Measurements from ENCODE around the gene MLLT1. TPM values are rescaled to one million over a fixed set of nuclear protein-coding genes. Genes with fewer than 3 reads are reported as not detected.

MLLT1 gene
- total RNA-seq, 1 donor from 2014 or later = 106 TPM

- no peak for TF ChIP-seq CTCF (IDR thresholded peaks at IDR 0.05; ENCODE audit: unreplicated experiment)
Measured at GRCh38 chr19:6279620-6279930, 200 bp downstream of the MLLT1 start.

GRCh38 chr19:6278740-6279619, 795 bp downstream of the MLLT1 start:
- Mint-ChIP-seq H3K4me1 (ENCODE audit: low read depth) (peaks cover 47% of the 10 kb centered on the region), H3K27ac (peak overlapping the region; percentile 96), H3K9me3 (ENCODE audit: low read depth) (no peaks in the 10 kb centered on the region), H3K4me3 (ENCODE audit: low read depth) (peak overlapping the region; percentile 94), H3K36me3 (ENCODE audit: insufficient read depth) (peaks cover 2% of the 10 kb centered on the region), H3K27me3 (no peaks in the 10 kb centered on the region)
- DNase-seq (ENCODE audit: low spot score, unreplicated experiment) = no peak
- no peak for TF ChIP-seq CTCF (IDR thresholded peaks at IDR 0.05; ENCODE audit: unreplicated experiment)

More at GRCh38 chr19:6279620-6279930, 200 bp downstream of the MLLT1 start:
- H3K4me1 Mint-ChIP-seq (ENCODE audit: low read depth) = peaks cover 41% of the 10 kb centered on the region
- peaks cover 2% of the 10 kb centered on the region for H3K36me3 Mint-ChIP-seq (ENCODE audit: insufficient read depth)
- H3K27me3 Mint-ChIP-seq = no peaks in the 10 kb centered on the region
- H3K27ac Mint-ChIP-seq = no peak overlapping the region
- no peak for DNase-seq (ENCODE audit: low spot score, unreplicated experiment)
- H3K4me3 Mint-ChIP-seq (ENCODE audit: low read depth) = peak overlapping the region; percentile 46
- no peaks in the 10 kb centered on the region for H3K9me3 Mint-ChIP-seq (ENCODE audit: low read depth)

- Mint-ChIP-seq H3K4me1 (ENCODE audit: low read depth) (peaks cover 55% of the 10 kb centered on the region), H3K36me3 (ENCODE audit: insufficient read depth) (peaks cover 2% of the 10 kb centered on the region), H3K27ac (peak overlapping the region; percentile 59), H3K9me3 (ENCODE audit: low read depth) (no peaks in the 10 kb centered on the region), H3K27me3 (no peaks in the 10 kb centered on the region), H3K4me3 (ENCODE audit: low read depth) (peak overlapping the region; percentile 94)
- no peak for DNase-seq (ENCODE audit: low spot score, unreplicated experiment)
- no peak for TF ChIP-seq CTCF (IDR thresholded peaks at IDR 0.05; ENCODE audit: unreplicated experiment)
Measured at GRCh38 chr19:6278051-6278450, 1.7 kb downstream of the MLLT1 start.

- no peaks in the 10 kb centered on the region for H3K9me3 Mint-ChIP-seq (ENCODE audit: low read depth)
- DNase-seq (ENCODE audit: low spot score, unreplicated experiment) = no peak
- TF ChIP-seq CTCF (IDR thresholded peaks at IDR 0.05; ENCODE audit: unreplicated experiment) = no peak
- H3K4me1 Mint-ChIP-seq (ENCODE audit: low read depth) = peaks cover 71% of the 10 kb centered on the region
- no peaks in the 10 kb centered on the region for H3K27me3 Mint-ChIP-seq
- peaks cover 2% of the 10 kb centered on the region for H3K36me3 Mint-ChIP-seq (ENCODE audit: insufficient read depth)
- peak overlapping the region; percentile 57 for H3K27ac Mint-ChIP-seq
- H3K4me3 Mint-ChIP-seq (ENCODE audit: low read depth) = peak overlapping the region; percentile 7
Measured at GRCh38 chr19:6276447-6276846, 3.3 kb downstream of the MLLT1 start.

GRCh38 chr19:6275170-6275744, 4.5 kb downstream of the MLLT1 start:
- H3K4me1 Mint-ChIP-seq (ENCODE audit: low read depth) = peaks cover 79% of the 10 kb centered on the region
- no peak for DNase-seq (ENCODE audit: low spot score, unreplicated experiment)

More at GRCh38 chr19:6275170-6275744, 4.5 kb downstream of the MLLT1 start:
- Mint-ChIP-seq H3K4me3 (ENCODE audit: low read depth) (no peak overlapping the region), H3K36me3 (ENCODE audit: insufficient read depth) (peaks cover 7% of the 10 kb centered on the region), H3K9me3 (ENCODE audit: low read depth) (no peaks in the 10 kb centered on the region), H3K27ac (peak overlapping the region; percentile 88), H3K27me3 (no peaks in the 10 kb centered on the region)
- TF ChIP-seq CTCF (IDR thresholded peaks at IDR 0.05; ENCODE audit: unreplicated experiment) = no peak

Data from progenitor cell of endocrine pancreas (in vitro differentiated cells).